GM08714 (cell line): ENCODE data around the gene CA10.

ENCODE experiments used
- H3K4me3 ChIP-seq: fragments of 200-500 bp; sonication (Bioruptor generic); 2 replicates; pipeline ENCODE4 v1.5.1; 2014; ENCODE audit warnings: mild to moderate bottlenecking, low read length, inconsistent platforms
- ZNF274 ChIP-seq: IDR thresholded peaks from 2 replicates; pipeline ENCODE4 v1.6.1; 2012; ENCODE audit warnings: mild to moderate bottlenecking, low read depth, low read length

The CA10 gene

GRCh38 chr17:51730303-51731050, 428.0 kb downstream of the CA10 start:
- no peak for TF ChIP-seq ZNF274
- no peak overlapping the region for H3K4me3 ChIP-seq

- no peak overlapping the region for H3K4me3 ChIP-seq
- TF ChIP-seq ZNF274 = no peak
Observed at GRCh38 chr17:51725185-51725584, 433.3 kb downstream of the CA10 start.

GRCh38 chr17:51724043-51724580, 434.4 kb downstream of the CA10 start:
- H3K4me3 ChIP-seq = no peak overlapping the region
- TF ChIP-seq ZNF274 = no peak

- H3K4me3 ChIP-seq = no peak overlapping the region
- no peak for TF ChIP-seq ZNF274
Observed at GRCh38 chr17:51722994-51723393, 435.5 kb downstream of the CA10 start.

- no peak overlapping the region for H3K4me3 ChIP-seq
- no peak for TF ChIP-seq ZNF274
Observed at GRCh38 chr17:51721730-51722129, 436.8 kb downstream of the CA10 start.

- no peak overlapping the region for H3K4me3 ChIP-seq
- no peak for TF ChIP-seq ZNF274
Observed at GRCh38 chr17:51720439-51720838, 438.1 kb downstream of the CA10 start.

- no peak for TF ChIP-seq ZNF274
- H3K4me3 ChIP-seq = no peak overlapping the region
Observed at GRCh38 chr17:51718983-51719382, 439.5 kb downstream of the CA10 start.

- no peak overlapping the region for H3K4me3 ChIP-seq
- TF ChIP-seq ZNF274 = no peak
Observed at GRCh38 chr17:51711581-51711980, 446.9 kb downstream of the CA10 start.

GRCh38 chr17:51710634-51710979, 447.9 kb downstream of the CA10 start:
- H3K4me3 ChIP-seq = no peak overlapping the region
- TF ChIP-seq ZNF274 = no peak

- no peak for TF ChIP-seq ZNF274
- no peak overlapping the region for H3K4me3 ChIP-seq
Observed at GRCh38 chr17:51709694-51710633, 448.6 kb downstream of the CA10 start.

GRCh38 chr17:51707216-51707615, 451.3 kb downstream of the CA10 start:
- no peak overlapping the region for H3K4me3 ChIP-seq
- no peak for TF ChIP-seq ZNF274

GRCh38 chr17:51706093-51706492, 452.4 kb downstream of the CA10 start:
- no peak overlapping the region for H3K4me3 ChIP-seq
- no peak for TF ChIP-seq ZNF274

GRCh38 chr17:51703361-51704341, 454.9 kb downstream of the CA10 start:
- no peak for TF ChIP-seq ZNF274
- H3K4me3 ChIP-seq = no peak overlapping the region

- no peak for TF ChIP-seq ZNF274
- no peak overlapping the region for H3K4me3 ChIP-seq
Observed at GRCh38 chr17:51702963-51703360, 455.6 kb downstream of the CA10 start.

- TF ChIP-seq ZNF274 = no peak
- no peak overlapping the region for H3K4me3 ChIP-seq
Observed at GRCh38 chr17:51701501-51701900, 457.0 kb downstream of the CA10 start.
